RPMI8226 (cell line): ENCODE results near the gene TMEM38B.
A peak's percentile ranks its signal among the peaks of the same experiment; 100 is the strongest.
"Not testable (repeated sequence)": the region's sequence is repeated elsewhere in the genome, so short reads cannot be mapped to it uniquely, and the experiment has no call there.

Experiments
- DNase-seq: peaks from one replicate; pipeline ENCODE4 v3.0.0-alpha.2; 2015

Gene TMEM38B

DNA sequence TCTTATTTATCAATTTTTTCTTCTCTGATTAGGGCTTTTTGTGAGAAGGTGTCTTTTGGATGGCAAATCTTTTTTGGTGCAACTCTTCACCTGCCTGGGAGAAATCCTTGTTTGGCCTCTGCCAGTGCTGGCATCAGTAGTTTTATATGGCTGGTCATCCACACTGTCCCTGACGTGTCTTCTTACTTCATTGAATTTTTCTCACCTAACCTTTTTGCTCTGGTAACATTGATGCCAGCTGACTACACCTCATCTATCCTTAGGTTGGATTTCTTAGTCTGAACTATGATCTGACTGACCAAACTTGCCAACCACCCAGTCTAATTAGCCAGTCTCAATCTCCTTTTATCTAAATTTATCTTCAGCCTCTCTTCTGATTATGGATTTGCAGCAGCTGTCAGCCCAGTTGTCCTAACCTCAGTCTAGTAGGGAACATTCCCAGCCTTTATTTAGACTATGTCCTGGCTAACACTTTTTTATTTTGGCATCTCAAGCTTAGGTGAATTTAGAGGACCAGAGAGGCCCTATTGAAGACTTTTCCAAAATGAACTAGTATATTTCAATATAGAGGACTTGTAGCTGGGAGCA lies 10.6 kb upstream of the TMEM38B start:
- no peak for DNase-seq

DNA sequence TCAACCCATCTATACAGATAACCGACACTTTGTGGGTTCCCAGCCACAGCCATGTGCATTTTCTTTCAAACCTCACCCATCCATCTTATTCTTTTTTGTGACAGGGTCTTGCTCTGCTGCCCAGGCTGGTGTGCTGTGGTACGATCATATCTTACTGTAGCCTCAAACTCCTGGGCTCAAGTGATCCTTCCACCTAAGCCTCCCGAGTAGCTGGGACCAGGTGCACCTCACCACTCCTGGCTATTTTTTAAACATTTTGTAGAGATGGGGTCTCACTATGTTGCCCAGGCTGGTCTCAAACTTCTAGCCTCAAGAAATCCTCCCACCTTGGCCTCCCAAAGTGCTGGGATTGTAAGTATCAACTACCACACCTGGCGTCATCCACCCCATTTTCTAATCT lies 7.4 kb upstream of the TMEM38B start:
- no peak for DNase-seq

DNA sequence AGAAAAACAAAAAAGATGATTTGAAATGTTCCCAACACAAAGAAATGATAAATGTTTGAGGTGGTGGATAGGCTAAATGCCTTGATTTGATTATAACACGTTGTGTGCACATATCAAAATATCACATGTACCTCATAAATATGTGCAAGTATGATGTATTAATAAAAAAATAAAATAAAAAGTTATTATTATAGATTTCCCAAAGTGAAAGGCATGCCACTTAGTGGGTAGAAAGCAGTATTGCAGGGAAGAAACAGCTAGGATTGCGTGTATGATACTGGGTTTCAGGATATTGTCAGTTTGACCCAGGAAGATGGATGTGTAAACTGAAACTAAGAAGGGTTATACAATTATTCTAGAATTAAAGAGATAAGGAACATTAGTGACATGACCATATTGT lies 3.6 kb upstream of the TMEM38B start:
- DNase-seq = no peak

DNA sequence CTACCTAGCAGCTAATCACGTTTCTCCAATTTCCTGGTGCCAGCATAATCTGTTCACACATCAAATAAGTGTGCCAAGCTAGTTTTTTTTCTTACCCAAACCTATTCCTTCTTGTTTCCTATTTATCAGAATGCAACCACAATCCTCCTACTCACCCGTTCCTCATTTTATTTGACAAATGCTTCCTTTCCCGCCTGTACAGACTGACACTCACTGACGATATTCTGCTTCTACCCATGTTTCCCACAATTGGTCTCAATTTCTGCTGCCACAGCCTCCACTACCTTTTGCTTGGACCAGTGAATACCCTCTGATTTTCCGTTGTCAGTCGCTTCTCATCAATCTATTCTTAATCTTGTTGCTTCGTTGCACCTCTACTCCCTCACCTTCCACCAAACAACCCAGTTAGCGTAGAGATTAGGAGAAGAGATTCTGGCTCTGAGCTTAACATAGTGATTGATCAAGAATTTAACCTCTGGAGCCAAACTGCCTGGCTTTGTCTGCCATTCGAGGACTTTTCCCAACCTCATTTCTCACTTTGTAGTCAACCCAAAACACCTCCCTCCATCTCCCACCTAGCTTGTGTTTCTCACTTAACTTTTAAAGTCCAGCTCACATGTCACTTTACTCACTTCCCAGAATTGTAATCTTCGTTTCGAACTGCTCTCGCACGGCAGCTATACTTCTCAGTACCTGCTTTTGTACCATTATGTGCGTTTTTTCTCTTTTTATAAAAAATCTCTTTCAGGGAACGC lies 729 bp upstream of the TMEM38B start:
- DNase-seq = peak; percentile 11

DNA sequence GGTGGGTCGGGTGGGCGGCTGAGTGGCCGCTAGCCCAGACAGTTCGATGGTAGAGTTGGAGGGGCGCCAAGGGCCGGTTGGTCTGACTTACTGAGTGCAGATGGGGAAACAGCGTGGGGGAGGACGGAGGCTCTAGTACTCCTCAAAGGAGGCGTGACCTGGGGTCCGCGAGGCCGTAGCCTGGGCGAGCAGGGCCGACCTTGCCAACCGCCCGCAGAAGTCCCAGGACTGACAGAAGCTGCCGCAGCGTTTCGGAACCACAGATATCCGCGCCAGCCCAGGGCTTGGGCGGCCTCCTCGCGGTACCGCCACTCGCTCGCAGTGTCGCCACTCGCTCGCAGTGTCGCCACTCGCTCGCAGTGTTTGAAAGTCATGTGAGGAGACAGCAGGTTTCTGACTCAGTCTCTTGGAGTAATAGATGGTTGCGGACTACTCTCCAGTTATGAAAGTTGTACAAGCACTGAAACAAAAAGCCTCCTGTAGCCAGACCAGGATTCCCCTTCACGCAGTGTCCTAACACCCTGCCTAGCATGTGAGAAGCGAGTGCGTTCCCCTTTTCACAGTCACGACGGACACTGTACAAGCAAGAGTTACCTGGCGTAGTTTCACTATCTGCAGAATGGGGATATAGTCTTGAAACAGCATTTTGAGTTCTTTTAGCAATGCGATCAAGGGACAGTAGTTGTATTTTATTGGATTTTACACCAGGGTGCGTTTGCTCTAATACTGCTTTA lies 674 bp downstream of the TMEM38B start:
- peak; percentile 62 for DNase-seq

DNA sequence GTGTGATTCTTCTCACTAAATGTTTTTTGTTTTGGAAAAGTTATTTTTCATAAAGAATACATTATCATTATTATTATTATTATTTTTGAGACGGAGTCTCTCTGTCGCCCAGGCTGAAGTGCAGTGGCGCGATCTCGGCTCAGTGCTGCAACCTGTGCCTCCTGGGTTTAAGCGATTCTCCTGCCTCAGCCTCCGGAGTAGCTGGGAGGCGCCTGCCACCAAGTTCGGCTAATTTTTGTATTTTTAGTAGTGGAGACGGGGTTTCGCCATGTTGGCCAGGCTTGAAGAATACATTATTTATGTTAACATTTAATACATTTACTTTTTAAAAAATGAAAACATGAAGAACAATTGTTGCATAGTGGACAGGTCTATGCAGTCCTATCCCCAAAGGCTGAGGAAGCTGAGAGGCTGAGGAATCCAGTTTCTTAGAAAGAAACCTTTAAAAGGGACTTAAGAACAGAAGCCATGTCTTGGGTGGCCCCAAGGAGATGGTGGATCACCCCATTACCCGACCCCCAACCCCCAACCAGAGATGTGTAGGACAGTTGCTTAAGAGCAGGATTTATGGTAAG lies 2.0 kb downstream of the TMEM38B start:
- no peak for DNase-seq

DNA sequence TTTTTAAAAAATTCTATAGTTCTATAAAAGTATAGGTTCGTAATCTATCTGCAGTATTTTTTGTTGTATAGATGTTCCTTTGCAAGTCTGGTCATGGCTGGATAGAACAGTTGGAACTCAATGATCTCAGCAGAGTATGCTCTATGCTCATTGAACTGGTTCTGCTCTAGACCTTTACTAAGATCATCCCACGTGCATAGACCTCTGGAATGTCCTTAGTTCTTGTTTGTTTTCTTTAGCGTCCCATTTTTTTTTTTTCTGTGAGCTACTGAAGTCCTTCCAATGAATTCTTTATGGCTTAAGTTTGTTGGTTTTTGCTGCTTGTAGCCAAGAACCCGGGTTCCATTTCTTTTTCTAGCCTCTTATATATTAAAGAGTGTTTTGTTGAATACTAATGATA lies 3.5 kb downstream of the TMEM38B start:
- no peak for DNase-seq

DNA sequence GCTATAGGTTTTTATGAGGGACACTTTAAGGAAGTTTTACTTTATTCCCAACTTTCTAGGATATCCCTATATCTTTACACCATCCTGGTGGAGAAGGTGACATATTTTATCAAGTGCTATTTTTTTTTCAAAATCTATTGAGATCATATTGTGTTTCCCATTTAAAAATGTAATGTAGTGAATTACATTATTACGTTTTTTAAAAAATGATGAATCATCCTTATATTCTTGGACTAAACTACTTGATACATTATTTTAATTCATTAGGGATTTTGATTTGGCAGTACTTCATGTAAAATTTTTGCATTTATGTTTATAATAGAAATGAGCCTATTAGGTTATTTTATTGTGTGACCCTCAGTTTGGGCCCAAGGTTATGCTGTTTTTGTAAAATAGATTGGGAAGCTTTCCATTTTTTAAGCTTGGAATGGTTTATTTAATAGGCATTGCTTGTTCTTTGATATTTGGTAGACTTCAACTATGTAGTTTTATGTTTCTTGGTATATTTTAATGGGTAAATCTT lies 4.1 kb downstream of the TMEM38B start:
- DNase-seq = no peak

DNA sequence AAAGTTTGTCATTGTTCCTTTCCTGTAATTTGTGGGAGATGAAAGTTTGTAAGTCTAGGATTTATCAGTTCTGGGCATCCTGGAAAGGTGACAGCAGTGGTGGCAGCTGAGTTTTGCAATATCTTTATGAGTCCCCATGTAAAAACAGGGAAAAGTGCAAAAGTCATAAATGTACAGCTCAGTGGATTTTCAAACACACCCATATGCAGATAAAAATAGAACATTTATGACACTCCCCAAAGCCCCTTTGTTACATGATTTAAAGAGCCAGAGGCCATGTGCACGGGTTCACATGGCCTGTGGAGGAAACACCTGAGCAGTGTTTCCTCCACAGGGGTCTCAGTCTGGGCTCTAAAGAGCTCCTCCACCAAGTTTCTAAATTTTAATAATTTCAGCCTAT lies 6.3 kb downstream of the TMEM38B start:
- no peak for DNase-seq

DNA sequence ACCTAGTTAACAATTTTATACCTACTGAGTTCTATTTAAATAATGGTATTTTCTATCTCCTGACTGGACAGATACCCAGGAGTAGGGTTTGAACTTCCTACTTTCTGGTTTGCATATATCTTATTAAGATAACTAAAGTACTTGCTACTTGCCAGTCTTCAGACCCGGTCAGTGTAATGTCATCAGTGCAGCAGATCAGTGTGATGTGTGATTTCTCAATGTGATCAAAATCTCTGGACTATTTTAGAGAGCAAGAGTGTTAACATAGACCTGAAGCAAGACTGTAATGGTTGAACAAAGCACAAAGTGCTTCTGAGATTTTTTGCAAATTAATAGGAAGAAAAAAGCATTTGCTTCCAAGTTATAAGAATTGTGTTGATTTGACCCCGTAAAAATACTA lies 6.8 kb downstream of the TMEM38B start:
- no peak for DNase-seq

DNA sequence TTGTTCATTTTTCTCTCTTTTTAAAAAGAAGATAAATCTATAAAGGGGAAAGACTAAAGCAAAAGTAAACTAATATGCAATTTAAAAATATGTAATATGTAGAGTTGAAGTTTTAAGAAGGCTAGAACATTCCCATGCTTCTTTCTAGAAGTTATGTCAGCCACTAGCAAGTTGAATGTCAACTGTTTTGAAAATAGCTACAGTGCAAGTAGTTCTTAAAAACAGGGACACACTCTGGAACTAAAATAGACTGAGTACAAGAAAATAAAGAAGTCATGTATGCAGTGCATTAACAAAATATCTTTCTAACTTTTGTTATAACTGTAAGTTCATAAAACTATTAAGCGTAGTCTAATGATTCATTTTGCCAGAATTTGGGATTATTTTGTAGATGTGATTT lies 7.9 kb downstream of the TMEM38B start:
- DNase-seq = no peak

DNA sequence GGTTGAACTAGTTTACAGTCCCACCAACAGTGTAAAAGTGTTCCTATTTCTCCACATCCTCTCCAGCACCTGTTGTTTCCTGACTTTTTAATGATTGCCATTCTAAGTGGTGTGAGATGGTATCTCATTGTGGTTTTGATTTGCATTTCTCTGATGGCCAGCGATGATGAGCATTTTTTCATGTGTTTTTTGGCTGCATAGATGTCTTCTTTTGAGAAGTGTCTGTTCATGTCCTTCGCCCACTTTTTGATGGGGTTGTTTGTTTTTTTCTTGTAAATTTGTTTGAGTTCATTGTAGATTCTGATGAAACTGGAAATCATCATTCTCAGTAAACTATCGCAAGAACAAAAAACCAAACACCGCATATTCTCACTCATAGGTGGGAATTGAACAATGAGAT lies 9.3 kb downstream of the TMEM38B start:
- not testable (repeated sequence) for DNase-seq

DNA sequence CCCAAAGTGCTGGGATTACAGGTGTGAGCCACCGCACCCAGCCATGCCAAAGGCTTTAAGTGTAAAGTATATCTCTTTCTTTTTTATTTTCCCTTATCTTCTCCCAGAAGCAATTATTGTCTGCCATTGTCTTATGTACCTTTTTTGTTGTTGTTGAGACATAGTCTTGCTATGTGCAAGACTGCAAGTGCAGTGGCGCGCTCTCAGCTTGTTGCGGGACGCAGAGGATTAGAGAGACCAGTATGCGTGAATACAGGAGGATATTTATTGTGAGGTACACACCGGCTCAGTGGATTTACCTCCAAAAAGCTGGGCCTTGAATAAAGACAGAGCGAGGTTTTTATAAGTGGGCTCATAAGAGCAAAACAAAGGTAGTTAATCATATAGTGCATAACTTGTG lies 11.8 kb downstream of the TMEM38B start:
- DNase-seq = no peak

DNA sequence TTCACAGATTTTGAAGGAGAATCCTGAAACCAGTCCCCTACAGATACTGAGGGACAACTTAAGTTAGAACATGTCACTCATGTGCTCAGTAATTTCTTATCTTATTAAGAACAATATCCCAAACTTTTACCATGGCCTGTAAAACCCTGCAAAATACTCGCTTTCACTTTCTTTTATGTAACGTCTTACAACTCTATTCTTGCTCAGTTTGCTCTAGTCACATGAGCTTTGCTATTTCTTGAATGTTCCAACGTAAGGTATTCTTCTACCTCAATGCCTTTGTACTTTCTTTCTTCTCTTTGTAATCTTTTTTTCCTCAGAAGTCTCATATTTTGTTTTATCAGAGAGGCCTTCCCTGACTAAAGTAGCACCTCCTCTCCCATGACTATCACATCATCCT lies 14.1 kb downstream of the TMEM38B start:
- no peak for DNase-seq

DNA sequence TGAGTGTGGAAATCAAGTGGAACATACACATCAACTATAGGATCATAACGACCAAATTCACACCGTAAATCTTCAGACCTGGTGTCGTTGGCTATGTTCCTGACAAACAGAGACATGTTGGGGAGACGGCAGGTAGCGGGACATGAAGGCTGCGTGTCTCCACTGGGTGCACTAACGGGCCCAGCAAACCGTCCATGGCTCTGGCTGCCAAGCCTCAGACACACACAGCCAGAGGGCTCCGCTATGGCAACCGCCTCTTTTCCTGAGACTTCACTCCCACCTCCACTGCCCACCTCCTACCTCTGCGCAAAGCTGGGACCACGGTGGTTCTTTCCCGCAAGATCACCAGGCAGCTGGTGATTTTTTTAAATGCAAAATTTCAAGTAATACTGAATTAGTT lies 16.3 kb downstream of the TMEM38B start:
- DNase-seq = no peak

DNA sequence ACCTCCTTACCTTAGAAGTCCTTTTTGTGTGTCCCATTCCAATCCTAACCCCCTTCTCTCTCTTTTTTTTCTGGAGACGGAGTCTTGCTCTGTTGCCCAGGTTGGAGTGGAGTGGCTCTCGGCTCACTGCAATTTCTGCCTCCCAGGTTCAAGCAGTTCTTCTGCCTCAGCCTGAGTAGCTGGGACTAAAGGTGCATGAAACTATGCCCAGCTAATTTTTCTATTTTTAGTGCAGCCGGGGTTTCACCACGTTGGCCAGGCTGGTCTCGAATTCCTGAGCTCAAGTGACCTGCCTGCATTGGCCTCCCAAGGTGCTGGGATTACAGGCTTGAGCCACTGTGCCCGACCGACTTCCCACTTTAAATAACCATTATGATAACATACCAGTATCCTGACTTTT lies 17.5 kb downstream of the TMEM38B start:
- no peak for DNase-seq

DNA sequence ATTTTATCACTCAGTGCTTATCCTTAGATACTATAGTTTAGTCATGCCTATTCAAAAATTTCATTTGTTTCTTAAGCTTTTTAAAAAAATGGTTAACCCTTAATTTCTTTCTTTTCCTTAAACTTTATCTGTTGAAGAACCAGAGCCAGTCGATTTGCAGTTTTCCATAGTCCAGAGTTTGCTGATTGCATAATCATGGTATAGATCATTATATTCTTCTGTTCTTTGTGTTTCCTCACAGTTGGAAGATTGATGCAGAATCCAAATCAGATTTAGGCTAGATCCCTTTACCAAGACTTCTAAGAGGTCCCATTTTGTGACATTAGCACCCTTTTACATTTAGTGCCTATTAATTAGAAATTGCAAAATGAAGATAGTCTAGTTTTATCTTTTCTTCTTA lies 18.0 kb downstream of the TMEM38B start:
- no peak for DNase-seq

DNA sequence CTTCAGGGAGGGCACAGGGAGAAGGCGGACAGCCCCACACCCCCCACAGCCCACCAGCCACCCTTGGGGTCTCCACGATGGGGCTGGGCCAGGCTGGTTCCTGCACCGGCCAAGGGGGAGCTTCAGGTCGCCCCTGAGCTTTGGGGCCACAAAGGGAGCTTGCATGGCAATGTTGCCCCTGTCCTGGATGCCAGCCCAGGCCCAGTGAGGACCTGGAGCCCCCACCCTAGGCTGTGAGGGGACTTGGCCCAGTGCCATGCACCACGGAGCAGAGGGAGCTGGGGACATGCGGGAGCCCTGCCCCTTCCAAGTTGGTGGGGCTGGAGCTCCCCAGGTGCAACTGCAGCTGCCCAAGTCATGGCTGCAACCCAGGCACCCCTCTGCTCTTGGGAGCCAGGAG lies 18.4 kb downstream of the TMEM38B start:
- no peak for DNase-seq

DNA sequence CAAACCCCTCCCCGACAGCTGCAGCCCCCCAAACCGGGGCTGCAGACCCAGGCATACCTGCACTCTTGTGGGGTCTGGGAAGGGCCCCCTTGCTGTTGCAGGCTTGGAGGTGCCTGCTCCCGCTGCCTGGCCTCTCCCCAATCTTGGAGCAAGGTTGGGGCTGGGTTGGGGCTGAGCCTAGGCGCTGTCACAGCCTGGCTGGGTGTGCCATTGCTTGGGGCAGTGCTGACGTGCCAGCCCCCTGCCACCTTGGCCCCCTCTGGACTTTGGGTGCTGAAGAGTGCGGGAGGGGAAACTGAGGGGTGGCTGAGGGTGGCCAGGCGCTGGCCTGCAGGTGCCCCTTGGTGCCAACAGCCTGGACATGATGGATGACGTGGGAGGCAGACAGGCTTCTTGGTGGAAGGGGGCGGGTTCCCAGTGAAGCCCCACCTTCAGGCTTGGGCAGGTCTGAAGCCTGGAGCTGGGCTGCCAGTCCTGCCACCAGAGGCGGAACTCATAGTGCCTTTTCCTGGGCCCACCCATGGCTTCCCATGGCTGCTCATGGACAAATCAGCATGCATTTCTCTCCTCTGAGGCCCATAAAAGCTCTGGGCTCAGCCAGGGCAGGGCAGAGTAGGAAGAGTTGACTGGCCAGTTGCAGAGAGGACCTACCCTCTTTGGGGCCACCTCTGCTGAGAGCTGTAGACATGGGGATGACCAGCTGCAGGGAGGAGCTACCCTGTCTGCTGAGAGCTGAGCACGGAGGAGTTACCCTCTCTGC lies 19.1 kb downstream of the TMEM38B start:
- no peak for DNase-seq

DNA sequence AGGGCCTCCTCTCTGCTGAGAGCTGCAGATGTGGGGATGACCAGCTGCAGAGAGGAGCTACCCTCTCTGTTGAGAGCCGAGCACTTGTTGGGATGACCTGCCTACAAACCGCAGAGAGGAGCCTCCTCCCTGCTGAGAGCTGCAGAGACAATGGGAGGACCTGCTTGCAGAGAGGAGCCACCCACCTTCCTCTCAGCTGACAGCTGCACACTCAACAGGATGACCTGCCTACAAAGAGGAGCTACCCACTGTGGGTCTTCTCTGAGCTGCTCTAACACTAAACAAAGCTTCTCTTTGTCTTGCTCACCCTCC lies 19.6 kb downstream of the TMEM38B start:
- DNase-seq = no peak

DNA sequence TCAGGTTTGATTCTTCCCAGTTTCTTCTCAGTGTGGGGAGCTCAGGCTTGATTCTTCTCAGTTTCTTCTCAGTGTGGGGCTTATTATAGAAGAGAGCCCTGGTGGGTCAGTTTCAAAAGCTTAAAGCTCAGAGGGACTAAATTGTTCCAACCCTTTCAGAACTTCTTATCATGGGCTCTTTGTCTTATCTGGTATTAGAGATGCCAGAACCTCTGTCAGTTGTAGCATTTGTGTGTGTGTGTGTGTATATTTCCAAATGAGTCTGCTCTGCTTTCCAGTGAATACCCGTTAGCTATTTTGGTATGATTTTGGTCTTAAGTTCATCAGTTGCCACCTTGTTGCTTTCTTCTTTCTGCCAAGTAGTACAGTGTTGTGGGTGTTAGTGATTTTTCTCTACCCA lies 21.8 kb downstream of the TMEM38B start:
- DNase-seq = no peak

DNA sequence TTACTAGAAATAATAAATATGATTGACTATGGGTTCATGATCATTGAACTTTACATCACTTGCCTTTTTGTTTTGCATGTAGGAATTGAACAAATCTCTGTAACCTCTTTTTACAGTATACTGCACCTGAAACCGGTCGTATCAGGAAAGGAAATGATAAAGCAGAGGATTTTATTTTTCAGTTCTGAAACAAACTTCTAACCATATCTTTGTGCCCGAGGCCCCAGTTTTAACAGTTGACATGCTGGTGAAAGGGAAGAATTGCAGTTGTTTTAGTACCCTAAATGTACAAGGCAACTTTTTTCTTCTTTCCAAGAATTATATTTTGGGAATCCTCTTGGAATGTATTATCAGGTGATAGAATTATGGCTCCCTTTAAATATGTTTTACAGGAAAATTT lies 27.8 kb downstream of the TMEM38B start:
- DNase-seq = no peak

DNA sequence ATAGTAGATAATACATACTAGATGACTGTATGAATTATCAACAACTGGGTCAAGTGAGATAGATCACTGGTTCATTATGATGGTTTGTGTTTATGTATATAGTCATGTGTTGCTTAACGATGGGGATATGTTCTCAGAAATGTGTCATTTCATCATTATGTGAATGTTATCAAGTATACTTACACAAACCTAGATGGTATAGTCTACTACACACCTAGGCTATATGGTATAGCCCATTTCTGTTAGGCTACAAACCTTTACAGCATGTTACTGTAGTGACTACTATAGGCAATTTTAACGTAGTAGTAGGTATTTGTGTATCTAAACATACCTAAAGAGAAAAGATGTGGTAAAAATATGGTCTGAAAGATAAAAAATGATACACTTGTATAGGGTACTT lies 31.0 kb downstream of the TMEM38B start:
- no peak for DNase-seq
